SH-SY5Y (cell line): Measurements from ENCODE around the gene CD9.

Experiments used
- GATA2 ChIP-seq: IDR thresholded peaks from 2 replicates; pipeline ENCODE4 v1.6.1; 2011; ENCODE audit warnings: mild to moderate bottlenecking, low read depth, low read length
- GATA3 ChIP-seq: IDR thresholded peaks from 2 replicates; pipeline ENCODE4 v1.6.1; 2011; ENCODE audit warnings: low read depth, mild to moderate bottlenecking, low read length, moderate library complexity

DNA sequence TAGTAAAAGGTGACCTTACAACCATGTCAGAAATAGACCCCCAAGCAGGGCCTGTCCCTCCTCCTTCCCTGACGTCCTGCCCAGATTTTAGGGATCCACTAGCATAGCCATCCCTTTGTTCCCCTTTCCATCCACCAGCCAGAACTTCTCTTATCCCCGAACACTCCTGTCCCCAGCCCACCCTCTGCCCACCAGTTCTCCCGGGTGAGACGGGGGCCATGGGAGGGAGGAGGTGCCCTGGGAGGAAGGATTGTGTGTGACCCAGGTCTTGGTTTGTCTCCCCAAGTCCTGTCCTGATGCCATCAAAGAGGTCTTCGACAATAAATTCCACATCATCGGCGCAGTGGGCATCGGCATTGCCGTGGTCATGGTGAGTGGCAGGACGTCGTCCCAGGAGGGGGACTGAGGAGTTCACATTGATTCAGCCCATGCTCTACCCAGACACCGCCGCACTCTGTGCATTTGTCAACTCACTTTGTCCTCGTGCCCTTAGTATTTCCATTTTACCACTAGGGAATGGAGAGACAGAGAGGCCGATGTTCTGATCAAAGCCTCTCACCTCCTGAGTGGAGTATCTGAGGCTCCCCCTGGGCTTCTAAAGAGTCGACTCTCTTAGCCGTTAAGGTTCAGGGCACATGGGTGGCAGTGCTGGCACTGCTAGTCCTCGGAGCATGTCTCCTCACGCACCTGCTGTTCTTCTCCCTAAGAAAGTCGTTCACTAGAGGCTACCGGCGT, 35.9 kb downstream of the CD9 start:
- TF ChIP-seq GATA3 (no peak), GATA2 (no peak)
